HEK293T (cell line): ENCODE results near the gene ABL2.
A peak's percentile ranks its signal among the peaks of the same experiment; 100 is the strongest.
"Not testable (repeated sequence)": the region's sequence is repeated elsewhere in the genome, so short reads cannot be mapped to it uniquely, and the experiment has no call there.

Experiments
- CTCF ChIA-PET: fragments of 350-600 bp; formaldehyde crosslinking; extraction: SDS; loops from one replicate; lab custom pipeline; 2021; ENCODE audit warnings: antibody characterized with exemption, inconsistent platforms; lab: Yijun Ruan, JAX
- POLR2A ChIA-PET: fragments of 350-600 bp; formaldehyde crosslinking; extraction: SDS; loops from one replicate; lab custom pipeline; 2020; ENCODE audit warnings: antibody characterized with exemption, inconsistent platforms; lab: Yijun Ruan, JAX
- DNase-seq: peaks from one replicate; pipeline ENCODE4 v3.0.0; 2012; ENCODE audit warnings: mixed read lengths; ENCODE audit errors: extremely low spot score
- ARNT ChIP-seq: fragments of 450-650 bp; IDR thresholded peaks from 2 replicates; pipeline ENCODE4 v1.6.1; 2017; ENCODE audit warnings: mild to moderate bottlenecking
- BHLHE40 ChIP-seq: fragments of 450-650 bp; IDR thresholded peaks from 2 replicates; pipeline ENCODE4 v1.6.1; 2016; ENCODE audit warnings: mild to moderate bottlenecking, moderate library complexity, borderline replicate concordance
- CTBP1 ChIP-seq: fragments of 450-650 bp; IDR thresholded peaks from 2 replicates; pipeline ENCODE4 v1.6.1; 2016; ENCODE audit warnings: borderline replicate concordance
- ELF4 ChIP-seq: fragments of 450-650 bp; IDR thresholded peaks from 2 replicates; pipeline ENCODE4 v1.6.1; 2017; ENCODE audit warnings: antibody characterized with exemption
- FOXA1 ChIP-seq: fragments of 450-650 bp; IDR thresholded peaks from 2 replicates; pipeline ENCODE4 v1.6.1; 2016; ENCODE audit warnings: mild to moderate bottlenecking
- FOXK2 ChIP-seq: fragments of 450-650 bp; IDR thresholded peaks from 2 replicates; pipeline ENCODE4 v1.6.1; 2016; ENCODE audit warnings: mild to moderate bottlenecking
- FOXM1 ChIP-seq: fragments of 450-650 bp; IDR thresholded peaks from 2 replicates; pipeline ENCODE4 v1.6.1; 2017; ENCODE audit warnings: mild to moderate bottlenecking, borderline replicate concordance
- HDGF ChIP-seq: fragments of 450-650 bp; IDR thresholded peaks from 2 replicates; pipeline ENCODE4 v1.6.1; 2017; ENCODE audit warnings: antibody characterized with exemption, borderline replicate concordance
- L3MBTL2 ChIP-seq: fragments of 450-650 bp; conservative IDR thresholded peaks from 2 replicates; pipeline ENCODE4 v1.6.1; 2016; ENCODE audit warnings: mild to moderate bottlenecking
- LEF1 ChIP-seq: fragments of 450-650 bp; IDR thresholded peaks from 2 replicates; pipeline ENCODE4 v1.6.1; 2017; ENCODE audit warnings: mild to moderate bottlenecking, borderline replicate concordance
- NFRKB ChIP-seq: fragments of 450-650 bp; IDR thresholded peaks from 2 replicates; pipeline ENCODE4 v1.6.1; 2016; ENCODE audit warnings: mild to moderate bottlenecking, moderate library complexity
- PKNOX1 ChIP-seq: fragments of 450-650 bp; IDR thresholded peaks from 2 replicates; pipeline ENCODE4 v1.6.1; 2016
- SP1 ChIP-seq: fragments of 450-650 bp; IDR thresholded peaks from 2 replicates; pipeline ENCODE4 v1.6.1; 2017
- SUZ12 ChIP-seq: fragments of 450-650 bp; IDR thresholded peaks from 2 replicates; pipeline ENCODE4 v1.6.1; 2016; ENCODE audit warnings: mild to moderate bottlenecking
- TARDBP ChIP-seq: fragments of 450-650 bp; IDR thresholded peaks from 2 replicates; pipeline ENCODE4 v1.6.1; 2016
- ZNF384 ChIP-seq: fragments of 450-650 bp; IDR thresholded peaks from 2 replicates; pipeline ENCODE4 v1.6.1; 2016

The ABL2 gene

GRCh38 chr1:179237222-179237621 is 7.7 kb upstream of the ABL2 start:
- CTCF ChIA-PET: no interaction called here
- DNase-seq: no peak
- no peak for TF ChIP-seq FOXM1
- TF ChIP-seq LEF1: no peak
- no peak for TF ChIP-seq L3MBTL2
- TF ChIP-seq TARDBP: no peak
- TF ChIP-seq PKNOX1: no peak
- TF ChIP-seq SUZ12: no peak
- TF ChIP-seq ELF4: no peak
- TF ChIP-seq HDGF: no peak
- no peak for TF ChIP-seq NFRKB
- TF ChIP-seq ZNF384: no peak
- TF ChIP-seq FOXA1: no peak
- TF ChIP-seq ARNT: no peak
- TF ChIP-seq SP1: no peak
- TF ChIP-seq CTBP1: no peak
- TF ChIP-seq FOXK2: no peak
- POLR2A ChIA-PET: no interaction called here

- DNase-seq: no peak
- ChIA-PET POLR2A (no interaction called here), CTCF (no interaction called here)
- no peak for TF ChIP-seq FOXK2
Measured at GRCh38 chr1:179234863-179235262, 5.4 kb upstream of the ABL2 start.

GRCh38 chr1:179231923-179232322 is 2.4 kb upstream of the ABL2 start:
- CTCF ChIA-PET: no interaction called here
- DNase-seq: no peak
- TF ChIP-seq FOXA1 (no peak), FOXK2 (no peak), SUZ12 (no peak), ELF4 (no peak), LEF1 (no peak), CTBP1 (no peak), NFRKB (no peak), L3MBTL2 (no peak), ZNF384 (no peak), BHLHE40 (no peak), FOXM1 (no peak), TARDBP (no peak)
- POLR2A ChIA-PET: no interaction called here

GRCh38 chr1:179230721-179231120 is 1.2 kb upstream of the ABL2 start:
- CTCF ChIA-PET: no interaction called here
- TF ChIP-seq FOXM1 (no peak), ELF4 (no peak), ARNT (no peak), TARDBP (no peak), LEF1 (no peak), SP1 (no peak), BHLHE40 (no peak), HDGF (no peak), ZNF384 (no peak), SUZ12 (no peak), NFRKB (no peak), FOXA1 (no peak), FOXK2 (no peak), PKNOX1 (no peak), CTBP1 (no peak), L3MBTL2 (no peak)

GRCh38 chr1:179230251-179230650 is 774 bp upstream of the ABL2 start:
- ChIA-PET CTCF (interaction anchor here (0.6 kb wide), 1 partner anchor 10 kb away, joined by 4 read pairs; no protein-coding TSS in a partner anchor), POLR2A (interaction anchor here (1.3 kb wide), 1 partner anchor 148 kb away, joined by 3 read pairs; the partner anchor contains the start of gene TOR3A)

More at GRCh38 chr1:179230721-179231120, 1.2 kb upstream of the ABL2 start:
- POLR2A ChIA-PET: interaction anchor here (1.3 kb wide), 1 partner anchor 149 kb away, joined by 3 read pairs; the partner anchor contains the start of gene TOR3A
- DNase-seq: no peak

GRCh38 chr1:179228783-179229213 is 679 bp downstream of the ABL2 start:
- TF ChIP-seq PKNOX1: peak; percentile 7; the same call in 1 of the 2 replicates
- TF ChIP-seq ZNF384: no peak
- peak; percentile 71 for DNase-seq
- CTCF ChIA-PET: no interaction called here
- POLR2A ChIA-PET: interaction anchor here (1.0 kb wide), 1 partner anchor 64 kb away, joined by 3 read pairs; the partner anchor contains the start of gene SOAT1

More at GRCh38 chr1:179230251-179230650, 774 bp upstream of the ABL2 start:
- TF ChIP-seq ELF4 (no peak), HDGF (no peak), TARDBP (no peak), BHLHE40 (no peak), NFRKB (no peak), FOXK2 (no peak), LEF1 (no peak)
- no peak for DNase-seq

GRCh38 chr1:179226738-179227137 is 2.7 kb downstream of the ABL2 start:
- no peak for DNase-seq
- ChIA-PET POLR2A (no interaction called here), CTCF (interaction anchor here (1.0 kb wide), 1 partner anchor 106 kb away, joined by 3 read pairs; no protein-coding TSS in a partner anchor)
- TF ChIP-seq L3MBTL2 (no peak), FOXM1 (no peak), TARDBP (no peak), CTBP1 (no peak), ARNT (no peak), SP1 (no peak), FOXK2 (no peak), BHLHE40 (no peak), FOXA1 (no peak), ELF4 (no peak), HDGF (no peak), LEF1 (no peak), NFRKB (no peak), ZNF384 (no peak), SUZ12 (no peak), PKNOX1 (no peak)

- DNase-seq, POLR2A ChIA-PET: not testable (repeated sequence)
- CTCF ChIA-PET: interaction anchor here (0.8 kb wide), 1 partner anchor 103 kb away, joined by 4 read pairs; no protein-coding TSS in a partner anchor
Measured at GRCh38 chr1:179224466-179224865, 5.0 kb downstream of the ABL2 start.

- DNase-seq, POLR2A ChIA-PET, CTCF ChIA-PET: not testable (repeated sequence)
Measured at GRCh38 chr1:179221121-179221520, 8.4 kb downstream of the ABL2 start.
